Fibroblast of pulmonary artery (primary cell): ENCODE results near the gene APOA1.

Source experiments
- DNase-seq: peaks from one replicate; pipeline ENCODE4 v3.0.0-alpha.2; 2010; ENCODE audit warnings: low read depth
- H3K4me3 ChIP-seq: replicated peaks from 2 replicates; pipeline ENCODE4 v1.5.1; 2011; ENCODE audit warnings: low read depth, mild to moderate bottlenecking, control low read depth, low read length, moderate library complexity
- TF ChIP-seq, protein P1 (sequence below): IDR thresholded peaks from 2 replicates; pipeline ENCODE4 v1.5.1; 2011; ENCODE audit warnings: mild to moderate bottlenecking, control low read depth, low read length, inconsistent platforms; ENCODE audit errors: missing control alignments

Gene APOA1

DNA sequence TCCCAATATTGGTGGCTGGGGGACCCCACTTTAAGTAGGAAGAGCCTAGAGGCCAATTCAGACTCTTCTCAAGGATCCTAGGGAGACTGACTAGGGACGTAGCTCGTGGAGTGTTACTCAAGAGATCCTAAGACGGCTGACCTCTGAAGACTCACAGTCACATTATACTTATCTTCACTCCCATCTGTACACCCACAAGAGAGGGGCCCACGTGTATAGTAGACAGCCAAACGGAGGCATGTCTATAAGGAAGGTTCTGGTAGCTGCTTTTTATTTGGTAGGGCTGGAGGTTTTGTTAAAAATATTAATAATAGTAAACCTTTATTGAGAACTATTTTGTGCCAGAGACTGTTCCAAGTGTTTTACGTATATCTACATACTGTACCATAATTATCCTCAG, 22.9 kb upstream of the APOA1 start:
- H3K4me3 ChIP-seq, result no peak overlapping the region
- no peak for DNase-seq
- TF ChIP-seq, protein P1, sequence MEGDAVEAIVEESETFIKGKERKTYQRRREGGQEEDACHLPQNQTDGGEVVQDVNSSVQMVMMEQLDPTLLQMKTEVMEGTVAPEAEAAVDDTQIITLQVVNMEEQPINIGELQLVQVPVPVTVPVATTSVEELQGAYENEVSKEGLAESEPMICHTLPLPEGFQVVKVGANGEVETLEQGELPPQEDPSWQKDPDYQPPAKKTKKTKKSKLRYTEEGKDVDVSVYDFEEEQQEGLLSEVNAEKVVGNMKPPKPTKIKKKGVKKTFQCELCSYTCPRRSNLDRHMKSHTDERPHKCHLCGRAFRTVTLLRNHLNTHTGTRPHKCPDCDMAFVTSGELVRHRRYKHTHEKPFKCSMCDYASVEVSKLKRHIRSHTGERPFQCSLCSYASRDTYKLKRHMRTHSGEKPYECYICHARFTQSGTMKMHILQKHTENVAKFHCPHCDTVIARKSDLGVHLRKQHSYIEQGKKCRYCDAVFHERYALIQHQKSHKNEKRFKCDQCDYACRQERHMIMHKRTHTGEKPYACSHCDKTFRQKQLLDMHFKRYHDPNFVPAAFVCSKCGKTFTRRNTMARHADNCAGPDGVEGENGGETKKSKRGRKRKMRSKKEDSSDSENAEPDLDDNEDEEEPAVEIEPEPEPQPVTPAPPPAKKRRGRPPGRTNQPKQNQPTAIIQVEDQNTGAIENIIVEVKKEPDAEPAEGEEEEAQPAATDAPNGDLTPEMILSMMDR, result no peak

DNA sequence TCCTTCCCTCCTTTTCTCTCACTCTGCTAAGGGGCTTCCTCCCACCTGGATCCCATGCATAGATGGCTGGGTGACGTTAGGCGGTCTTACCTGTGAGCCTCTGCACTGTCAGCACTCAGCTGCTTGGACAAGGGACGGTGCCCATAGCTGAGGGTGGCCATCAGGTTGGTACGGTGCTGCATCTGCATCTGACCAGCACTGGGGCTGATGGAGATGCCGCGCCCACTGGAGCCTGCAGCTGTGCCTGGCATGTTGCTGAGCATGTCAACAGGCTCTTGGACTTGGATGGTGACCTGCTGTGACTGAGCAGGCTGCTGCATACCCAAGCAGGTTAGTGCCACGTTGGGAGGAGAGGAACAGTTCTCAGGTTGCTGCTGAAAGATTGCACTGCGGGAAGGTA, 21.8 kb upstream of the APOA1 start:
- no peak overlapping the region for H3K4me3 ChIP-seq
- DNase-seq, result no peak
- TF ChIP-seq, protein P1, result no peak

DNA sequence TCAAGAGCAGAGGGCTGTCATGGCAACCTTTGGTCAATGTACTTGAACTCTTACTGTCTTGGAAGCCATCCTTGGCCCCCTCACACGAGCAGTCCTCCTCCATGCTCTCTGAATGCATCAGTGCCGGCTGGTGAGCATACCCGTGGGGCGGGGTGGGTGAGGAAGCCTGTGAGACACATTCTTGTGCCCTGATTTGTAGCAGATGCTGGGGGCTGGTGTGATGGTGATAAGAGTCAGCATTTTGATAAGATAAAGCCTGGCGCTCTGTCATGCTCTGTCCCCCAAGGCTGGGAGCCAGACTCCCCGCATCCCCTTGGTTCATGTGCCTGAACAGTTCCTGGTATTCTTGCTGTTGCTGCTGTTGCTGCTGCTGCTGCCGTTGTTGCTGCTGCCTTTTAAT, 20.5 kb upstream of the APOA1 start:
- DNase-seq, result peak; percentile 23
- no peak overlapping the region for H3K4me3 ChIP-seq
- TF ChIP-seq, protein P1, result no peak

DNA sequence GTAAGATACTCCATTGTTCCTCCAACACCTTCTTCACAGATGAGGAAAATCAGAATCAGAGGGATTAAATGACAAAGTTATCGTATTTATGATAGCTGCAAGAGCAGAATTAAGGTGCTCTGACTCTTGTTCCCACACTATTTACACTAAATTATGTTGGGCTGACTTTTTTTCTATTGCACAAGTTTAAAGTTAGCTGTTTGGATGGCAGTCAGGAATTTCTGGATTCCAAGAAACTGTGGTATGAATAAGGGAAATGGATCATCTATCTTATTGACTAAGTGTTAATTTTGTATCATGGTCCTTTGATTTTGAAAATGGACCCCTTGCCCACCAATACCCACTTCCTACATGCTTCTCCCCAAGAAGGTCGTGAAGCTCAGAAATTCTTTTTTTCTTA, 19.9 kb upstream of the APOA1 start:
- TF ChIP-seq, protein P1, result no peak
- H3K4me3 ChIP-seq, result no peak overlapping the region
- peak; percentile 42 for DNase-seq

DNA sequence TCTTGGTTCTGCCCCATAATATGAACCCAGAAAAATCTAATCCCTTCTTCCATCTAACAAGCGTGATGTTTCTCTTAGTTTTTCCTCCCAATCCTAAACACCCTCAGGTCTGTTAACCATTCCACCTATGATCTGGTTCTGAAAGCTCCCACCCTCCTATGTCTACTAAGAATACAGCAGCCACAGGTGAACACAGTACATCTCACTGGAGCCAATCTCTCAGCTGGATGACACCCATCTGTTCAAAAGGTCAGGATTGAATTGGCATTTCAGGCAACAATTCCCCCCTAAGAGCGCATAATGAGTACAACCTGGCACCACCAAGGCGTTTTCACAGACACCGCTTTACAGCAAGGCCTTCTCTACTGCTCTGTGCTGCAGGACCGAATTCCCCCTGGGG, 19.0 kb upstream of the APOA1 start:
- TF ChIP-seq, protein P1, result no peak
- no peak overlapping the region for H3K4me3 ChIP-seq
- DNase-seq, result no peak

DNA sequence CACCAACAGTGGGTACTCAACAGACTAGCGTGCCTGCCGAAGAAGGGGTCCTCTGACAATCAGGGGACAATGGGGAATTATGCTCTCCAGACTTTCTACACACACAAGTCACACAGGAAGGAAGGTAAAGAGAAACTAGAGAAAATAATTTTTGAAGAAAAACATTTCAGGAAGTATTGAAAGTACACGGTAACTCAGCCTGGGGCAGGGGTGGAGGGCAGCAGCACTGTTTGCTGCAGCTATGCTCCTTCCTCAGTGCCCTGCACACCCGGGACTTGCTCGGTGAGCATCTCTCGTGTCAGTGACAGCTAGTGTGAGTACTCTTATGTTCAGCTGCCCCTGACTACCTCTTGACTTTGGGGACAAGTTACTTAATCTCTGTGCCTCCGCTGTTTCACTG, 18.0 kb upstream of the APOA1 start:
- no peak for DNase-seq

More for the DNA sequence above, 18.0 kb upstream of the APOA1 start:
- no peak overlapping the region for H3K4me3 ChIP-seq
- TF ChIP-seq, protein P1, result no peak
